ENCODE measurements around the gene TMEM163. TPM values are rescaled to one million over a fixed set of nuclear protein-coding genes. Genes with fewer than 3 reads are reported as not detected.

The TMEM163 gene
- total and polyA plus RNA-seq, 9 donors = 0.24 to 3.6 (median 1.5) TPM

- H3K4me3 ChIP-seq = no peak overlapping the region
- TF ChIP-seq EP300 (IDR thresholded peaks at IDR 0.05) (no peak), CTCF (IDR thresholded peaks at IDR 0.05) (no peak), POLR2A (IDR thresholded peaks at IDR 0.05) (no peak)
- no peaks in the 10 kb centered on the region for H3K36me3 ChIP-seq
- 87 to 89% (median 88%) methylated on average over 12 of the region's 12 CpGs for WGBS, 3 donors
- intact Hi-C loops (cut with DNase I) = loop anchor here in 1 of 4 donors (10.0 kb wide), 1 partner anchor 406 kb away; no protein-coding TSS in a partner anchor
- H3K27me3 ChIP-seq = no peaks in the 10 kb centered on the region
- no peak for DNase-seq
- H3K9me3 ChIP-seq = no peaks in the 10 kb centered on the region
- H3K27ac ChIP-seq = no peak overlapping the region
- H3K4me1 ChIP-seq (ENCODE audit: insufficient read depth) = no peaks in the 10 kb centered on the region
Observed at GRCh38 chr2:134468776-134469175, 250.0 kb downstream of the TMEM163 start.

DNA sequence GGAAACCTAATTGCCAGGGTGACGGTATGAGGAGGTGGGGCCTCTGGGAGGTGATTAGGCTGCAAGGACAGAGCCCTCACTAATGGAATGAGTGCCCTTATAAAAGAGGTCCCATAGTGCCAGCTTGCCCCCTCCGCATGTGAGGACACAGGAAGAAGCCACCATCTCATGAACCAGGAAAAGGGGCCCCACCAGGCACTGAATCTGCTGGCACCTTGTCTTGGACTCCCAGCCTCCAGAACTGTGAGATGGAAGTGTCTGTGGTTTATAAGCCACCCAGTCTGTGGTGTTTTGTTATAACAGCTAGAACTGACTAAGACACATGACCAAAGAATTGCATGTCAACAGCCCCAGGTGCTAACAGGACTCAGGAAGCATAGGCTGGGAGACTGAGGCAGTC is 250.6 kb downstream of the TMEM163 start:
- no peaks in the 10 kb centered on the region for H3K4me1 ChIP-seq (ENCODE audit: insufficient read depth)
- no peak for DNase-seq
- TF ChIP-seq CTCF (IDR thresholded peaks at IDR 0.05) (no peak), EP300 (IDR thresholded peaks at IDR 0.05) (no peak), POLR2A (IDR thresholded peaks at IDR 0.05) (no peak)
- intact Hi-C loops (cut with DNase I) = loop anchor here in 1 of 4 donors (10.0 kb wide), 1 partner anchor 407 kb away; no protein-coding TSS in a partner anchor
- H3K27me3 ChIP-seq = no peaks in the 10 kb centered on the region
- H3K27ac ChIP-seq = no peak overlapping the region
- 87 to 93% (median 91%) methylated on average over 2 of the region's 2 CpGs for WGBS, 3 donors
- H3K4me3 ChIP-seq = no peak overlapping the region
- no peaks in the 10 kb centered on the region for H3K9me3 ChIP-seq
- no peaks in the 10 kb centered on the region for H3K36me3 ChIP-seq

DNA sequence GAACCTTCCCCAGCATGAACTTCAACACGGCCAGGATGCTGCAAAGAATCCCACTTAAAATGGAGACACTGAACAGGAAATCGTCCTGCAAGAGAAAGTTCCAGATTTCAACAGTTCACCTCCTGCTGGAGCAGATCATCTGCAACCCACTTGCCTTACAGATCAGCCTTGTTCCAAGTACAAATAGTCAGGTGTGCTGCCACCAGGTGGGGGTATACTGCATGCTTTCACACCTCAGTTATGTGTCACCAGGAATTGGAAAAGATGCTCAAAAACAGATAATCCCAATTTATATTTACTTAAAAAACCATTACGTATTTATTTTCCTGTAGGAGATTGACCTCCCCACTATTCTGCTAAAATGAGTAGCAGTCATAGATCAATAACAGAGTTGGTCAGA is 252.7 kb downstream of the TMEM163 start:
- TF ChIP-seq EP300 (IDR thresholded peaks at IDR 0.05) = no peak
- Histone ChIP-seq H3K27ac (no peak overlapping the region), H3K4me1 (ENCODE audit: insufficient read depth) (no peaks in the 10 kb centered on the region), H3K9me3 (no peaks in the 10 kb centered on the region), H3K27me3 (no peaks in the 10 kb centered on the region), H3K36me3 (no peaks in the 10 kb centered on the region), H3K4me3 (no peak overlapping the region)
- WGBS, 3 donors = 53 to 69% (median 60%) methylated on average over 3 of the region's 3 CpGs
- DNase-seq = no peak
- intact Hi-C loops (cut with DNase I) = loop anchor here in 1 of 4 donors (10.0 kb wide), 1 partner anchor 409 kb away; no protein-coding TSS in a partner anchor

GRCh38 chr2:134465228-134466105 is 253.3 kb downstream of the TMEM163 start:
- Histone ChIP-seq H3K36me3 (no peaks in the 10 kb centered on the region), H3K27ac (no peak overlapping the region), H3K4me3 (no peak overlapping the region), H3K27me3 (no peaks in the 10 kb centered on the region), H3K4me1 (ENCODE audit: insufficient read depth) (no peaks in the 10 kb centered on the region), H3K9me3 (no peaks in the 10 kb centered on the region)
- TF ChIP-seq CTCF (IDR thresholded peaks at IDR 0.05) = no peak
- no peak for TF ChIP-seq POLR2A (IDR thresholded peaks at IDR 0.05)
- TF ChIP-seq EP300 (IDR thresholded peaks at IDR 0.05) = no peak
- intact Hi-C loops (cut with DNase I) = loop anchor here in 1 of 4 donors (10.0 kb wide), 1 partner anchor 409 kb away; no protein-coding TSS in a partner anchor
- WGBS, 3 donors = 67 to 72% (median 72%) methylated on average over 6 of the region's 6 CpGs
- DNase-seq = no peak

- DNase-seq = no peak
Observed at GRCh38 chr2:134463699-134464022, 255.1 kb downstream of the TMEM163 start.

More at GRCh38 chr2:134463699-134464022, 255.1 kb downstream of the TMEM163 start:
- H3K4me3 ChIP-seq = no peak overlapping the region
- no peaks in the 10 kb centered on the region for H3K4me1 ChIP-seq (ENCODE audit: insufficient read depth)
- intact Hi-C loops (cut with DNase I) = loop anchor here in 2 of 4 donors (5.0 to 10.0 kb wide), 2 partner anchors 411 to 439 kb away; no protein-coding TSS in a partner anchor
- H3K27ac ChIP-seq = no peak overlapping the region
- TF ChIP-seq EP300 (IDR thresholded peaks at IDR 0.05) (no peak), POLR2A (IDR thresholded peaks at IDR 0.05) (no peak), CTCF (IDR thresholded peaks at IDR 0.05) (no peak)
- no peaks in the 10 kb centered on the region for H3K27me3 ChIP-seq
- no peaks in the 10 kb centered on the region for H3K9me3 ChIP-seq
- H3K36me3 ChIP-seq = no peaks in the 10 kb centered on the region
- whole genome bisulfite sequencing, 3 donors = 90 to 93% (median 91%) methylated on average over 7 of the region's 7 CpGs
